HG03520 (cell line): ENCODE measurements around the gene CYB5R2.

Source experiments
- ATAC-seq: cut with Tn5 transposase; IDR thresholded peaks from one replicate; pipeline ENCODE4 v1.9.1; 2021; ENCODE audit warnings: mild to moderate bottlenecking, moderate library complexity; ENCODE audit not compliant: unreplicated experiment

Gene CYB5R2

GRCh38 chr11:7638710-7639642 is 34.3 kb downstream of the CYB5R2 start:
- ATAC-seq: no peak

- ATAC-seq: no peak
These were observed 35.7 kb downstream of the CYB5R2 start for GRCh38 chr11:7637447-7638157.

GRCh38 chr11:7636350-7636749 is 37.0 kb downstream of the CYB5R2 start:
- no peak for ATAC-seq

- ATAC-seq: no peak
These were observed 37.6 kb downstream of the CYB5R2 start for GRCh38 chr11:7635708-7636107.

- ATAC-seq: no peak
These were observed 38.2 kb downstream of the CYB5R2 start for GRCh38 chr11:7635137-7635536.

GRCh38 chr11:7632211-7632610 is 41.1 kb downstream of the CYB5R2 start:
- ATAC-seq: no peak

- ATAC-seq: no peak
These were observed 43.3 kb downstream of the CYB5R2 start for GRCh38 chr11:7630002-7630401.

DNA sequence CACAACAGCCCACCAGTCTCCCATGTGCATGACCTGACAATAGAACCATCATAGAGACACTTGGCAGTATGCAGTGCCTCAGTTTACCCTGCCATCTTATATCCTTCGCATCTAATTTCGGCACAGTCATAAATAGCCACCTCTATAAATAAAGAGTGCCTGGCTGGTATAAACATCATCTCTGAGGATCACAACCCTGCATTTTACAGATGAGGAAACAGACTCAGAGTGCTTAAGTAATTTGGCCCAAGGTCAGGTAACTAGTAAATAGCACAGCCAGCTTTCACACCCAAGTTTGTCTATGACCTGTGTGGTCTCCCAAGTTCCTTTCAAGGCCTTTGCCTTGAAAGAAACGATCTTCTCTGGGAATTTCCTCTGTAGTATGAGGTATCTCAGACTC is 44.6 kb downstream of the CYB5R2 start:
- no peak for ATAC-seq

- no peak for ATAC-seq
These were observed 50.6 kb downstream of the CYB5R2 start for GRCh38 chr11:7622721-7623120.

DNA sequence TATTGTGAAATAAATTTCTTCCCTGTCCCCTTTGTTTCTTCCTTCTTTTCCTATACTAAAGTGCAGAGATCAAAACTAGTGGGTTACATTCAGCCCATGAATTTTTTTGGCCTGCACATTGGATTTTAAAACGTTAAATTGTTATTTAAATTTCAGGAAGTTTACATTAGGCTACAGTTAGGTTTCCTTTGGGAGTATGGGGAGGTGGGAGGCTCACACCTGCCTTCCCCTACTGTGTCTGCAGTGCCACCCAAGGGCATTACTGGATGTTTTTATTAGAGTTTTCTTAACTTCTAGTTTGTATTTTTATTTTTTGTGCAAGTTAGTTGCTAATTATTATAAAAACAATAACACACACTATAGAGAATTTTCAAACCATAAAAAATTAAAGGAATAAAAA is 51.7 kb downstream of the CYB5R2 start:
- no peak for ATAC-seq

GRCh38 chr11:7621090-7621489 is 52.2 kb downstream of the CYB5R2 start:
- ATAC-seq: no peak

DNA sequence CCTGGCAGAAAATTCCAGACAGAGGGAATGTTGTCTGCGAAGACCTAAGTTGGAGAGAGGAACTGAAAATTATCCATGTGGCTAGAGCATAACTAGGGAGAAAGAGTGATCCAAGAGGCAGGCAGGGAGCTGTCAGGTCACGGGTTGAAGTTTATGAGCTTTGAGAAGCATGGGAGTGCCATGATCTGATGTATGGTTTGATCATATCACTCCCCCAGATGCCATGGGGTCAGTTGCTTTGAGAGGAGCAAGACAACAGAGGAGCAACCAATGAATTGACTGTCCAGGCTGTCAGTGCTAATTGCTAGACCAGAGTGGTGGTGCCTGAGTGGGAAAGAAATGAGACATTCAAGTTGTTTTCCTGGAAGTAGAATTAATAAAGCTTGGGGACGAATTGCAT is 54.0 kb downstream of the CYB5R2 start:
- no peak for ATAC-seq

DNA sequence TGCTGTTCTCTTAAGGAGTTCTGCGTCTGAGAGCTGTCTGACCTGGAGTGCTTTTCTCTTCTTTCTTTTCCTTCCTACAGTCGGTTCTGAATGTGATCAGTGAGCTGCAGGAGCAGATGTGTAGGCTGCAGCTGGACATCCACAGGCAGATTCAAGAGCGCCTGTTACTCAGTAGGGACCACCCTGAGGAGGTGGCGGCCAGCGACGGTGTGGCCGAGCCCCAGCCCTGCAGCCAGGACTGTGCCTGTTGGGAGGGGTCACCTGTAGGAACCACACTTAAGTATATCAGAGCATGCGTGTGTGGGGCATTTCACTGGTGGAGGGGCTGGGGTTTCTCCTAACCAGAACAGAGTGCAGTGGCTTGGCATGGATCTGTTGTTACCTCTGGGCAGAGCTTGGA is 56.3 kb downstream of the CYB5R2 start:
- ATAC-seq: no peak
